Measurements from ENCODE around the gene RTN4R. TPM values are rescaled to one million over a fixed set of nuclear protein-coding genes. Genes with fewer than 3 reads are reported as not detected.

The RTN4R gene
- total and polyA plus RNA-seq, 2 experiments from 2014 or later: 10.6 to 38.4 TPM

DNA sequence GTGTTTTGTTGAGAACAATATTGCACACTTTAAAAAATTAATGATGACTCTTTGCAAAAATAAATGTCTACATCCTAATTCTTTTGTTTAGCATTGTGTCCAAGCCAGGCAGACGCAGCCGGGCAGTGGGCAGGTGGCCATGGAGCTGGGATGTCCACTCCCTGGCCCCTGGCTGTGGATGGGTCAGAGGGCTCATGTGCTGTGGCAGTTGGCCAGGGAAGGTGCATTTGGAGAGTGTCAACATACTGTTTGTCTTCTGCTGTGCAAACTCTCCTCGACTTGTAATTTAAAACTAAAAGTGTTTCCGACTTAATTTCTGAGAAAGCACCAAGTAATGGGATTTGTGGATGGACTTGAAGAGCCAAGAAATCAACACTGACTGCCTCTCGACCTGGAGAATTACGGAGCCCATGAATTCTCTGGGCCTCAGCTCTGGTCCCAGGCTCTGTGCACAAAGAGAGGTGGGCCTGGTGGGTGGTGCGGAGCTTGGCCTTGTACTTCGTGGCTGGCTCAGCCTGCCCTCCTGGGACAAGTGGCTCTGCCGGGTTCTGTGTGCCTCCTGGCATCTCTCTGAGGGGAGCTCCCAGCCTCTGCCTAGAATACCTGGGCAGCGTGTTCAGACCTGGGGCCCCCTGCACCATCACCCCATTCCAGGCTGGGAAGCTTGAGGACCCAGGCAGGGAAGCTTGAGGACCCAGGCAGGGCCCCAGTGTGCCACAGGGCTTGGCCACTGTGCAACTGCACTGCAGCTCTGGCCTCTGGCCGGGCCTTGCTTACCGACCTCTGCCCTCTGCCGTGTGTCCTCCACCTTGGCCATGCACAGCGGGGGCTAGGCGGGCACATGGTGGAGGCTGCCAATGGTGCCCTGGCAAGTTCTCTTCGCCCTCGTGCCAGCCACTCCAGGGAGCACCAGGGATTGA, 46.4 kb downstream of the RTN4R start:
- Histone ChIP-seq H3K4me3 (no peak overlapping the region), H3K4me2 (no peak overlapping the region), H3F3A (replicated peaks; ENCODE audit: low read depth) (peaks cover 13% of the 10 kb centered on the region; the same call in 1 of the 2 replicates), H3K4me1 (ENCODE audit: insufficient read depth) (no peaks in the 10 kb centered on the region), H3K27me3 (ENCODE audit: insufficient read depth) (no peaks in the 10 kb centered on the region), H3K36me3 (ENCODE audit: insufficient read depth) (no peaks in the 10 kb centered on the region), H3K79me2 (replicated peaks; ENCODE audit: insufficient read depth) (no peaks in the 10 kb centered on the region), H3K27ac (ENCODE audit: low read depth) (no peak overlapping the region), H2AFZ (no peak overlapping the region), H3K9me2 (ENCODE audit: insufficient read depth) (no peaks in the 10 kb centered on the region), H4K20me1 (replicated peaks; ENCODE audit: insufficient read depth) (no peaks in the 10 kb centered on the region)
- no peak for ATAC-seq
- no peaks in the 10 kb centered on the region; the same call in 2 of the 3 replicates for H3K36me3 Mint-ChIP-seq (ENCODE audit: low read depth)
- peaks cover 2% of the 10 kb centered on the region for H3K4me1 Mint-ChIP-seq
- no peak overlapping the region for H3K4me3 Mint-ChIP-seq
- no peak for TF ChIP-seq EZH2phosphoT487 (IDR thresholded peaks at IDR 0.05; ENCODE audit: unreplicated experiment)
- TF ChIP-seq STAT1 (IDR thresholded peaks at IDR 0.05; ENCODE audit: unreplicated experiment): no peak
- no peak for TF ChIP-seq ZNF114 (CRISPR knock-in tag; IDR thresholded peaks at IDR 0.05)
- no peak for TF ChIP-seq EZH2 (IDR thresholded peaks at IDR 0.05; ENCODE audit: low read depth, unreplicated experiment)
- no peak for TF ChIP-seq NANOG (IDR thresholded peaks at IDR 0.05; ENCODE audit: borderline replicate concordance)
- TF ChIP-seq, protein P1, sequence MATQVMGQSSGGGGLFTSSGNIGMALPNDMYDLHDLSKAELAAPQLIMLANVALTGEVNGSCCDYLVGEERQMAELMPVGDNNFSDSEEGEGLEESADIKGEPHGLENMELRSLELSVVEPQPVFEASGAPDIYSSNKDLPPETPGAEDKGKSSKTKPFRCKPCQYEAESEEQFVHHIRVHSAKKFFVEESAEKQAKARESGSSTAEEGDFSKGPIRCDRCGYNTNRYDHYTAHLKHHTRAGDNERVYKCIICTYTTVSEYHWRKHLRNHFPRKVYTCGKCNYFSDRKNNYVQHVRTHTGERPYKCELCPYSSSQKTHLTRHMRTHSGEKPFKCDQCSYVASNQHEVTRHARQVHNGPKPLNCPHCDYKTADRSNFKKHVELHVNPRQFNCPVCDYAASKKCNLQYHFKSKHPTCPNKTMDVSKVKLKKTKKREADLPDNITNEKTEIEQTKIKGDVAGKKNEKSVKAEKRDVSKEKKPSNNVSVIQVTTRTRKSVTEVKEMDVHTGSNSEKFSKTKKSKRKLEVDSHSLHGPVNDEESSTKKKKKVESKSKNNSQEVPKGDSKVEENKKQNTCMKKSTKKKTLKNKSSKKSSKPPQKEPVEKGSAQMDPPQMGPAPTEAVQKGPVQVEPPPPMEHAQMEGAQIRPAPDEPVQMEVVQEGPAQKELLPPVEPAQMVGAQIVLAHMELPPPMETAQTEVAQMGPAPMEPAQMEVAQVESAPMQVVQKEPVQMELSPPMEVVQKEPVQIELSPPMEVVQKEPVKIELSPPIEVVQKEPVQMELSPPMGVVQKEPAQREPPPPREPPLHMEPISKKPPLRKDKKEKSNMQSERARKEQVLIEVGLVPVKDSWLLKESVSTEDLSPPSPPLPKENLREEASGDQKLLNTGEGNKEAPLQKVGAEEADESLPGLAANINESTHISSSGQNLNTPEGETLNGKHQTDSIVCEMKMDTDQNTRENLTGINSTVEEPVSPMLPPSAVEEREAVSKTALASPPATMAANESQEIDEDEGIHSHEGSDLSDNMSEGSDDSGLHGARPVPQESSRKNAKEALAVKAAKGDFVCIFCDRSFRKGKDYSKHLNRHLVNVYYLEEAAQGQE (IDR thresholded peaks at IDR 0.05; ENCODE audit: unreplicated experiment): no peak
- TF ChIP-seq, protein P2, sequence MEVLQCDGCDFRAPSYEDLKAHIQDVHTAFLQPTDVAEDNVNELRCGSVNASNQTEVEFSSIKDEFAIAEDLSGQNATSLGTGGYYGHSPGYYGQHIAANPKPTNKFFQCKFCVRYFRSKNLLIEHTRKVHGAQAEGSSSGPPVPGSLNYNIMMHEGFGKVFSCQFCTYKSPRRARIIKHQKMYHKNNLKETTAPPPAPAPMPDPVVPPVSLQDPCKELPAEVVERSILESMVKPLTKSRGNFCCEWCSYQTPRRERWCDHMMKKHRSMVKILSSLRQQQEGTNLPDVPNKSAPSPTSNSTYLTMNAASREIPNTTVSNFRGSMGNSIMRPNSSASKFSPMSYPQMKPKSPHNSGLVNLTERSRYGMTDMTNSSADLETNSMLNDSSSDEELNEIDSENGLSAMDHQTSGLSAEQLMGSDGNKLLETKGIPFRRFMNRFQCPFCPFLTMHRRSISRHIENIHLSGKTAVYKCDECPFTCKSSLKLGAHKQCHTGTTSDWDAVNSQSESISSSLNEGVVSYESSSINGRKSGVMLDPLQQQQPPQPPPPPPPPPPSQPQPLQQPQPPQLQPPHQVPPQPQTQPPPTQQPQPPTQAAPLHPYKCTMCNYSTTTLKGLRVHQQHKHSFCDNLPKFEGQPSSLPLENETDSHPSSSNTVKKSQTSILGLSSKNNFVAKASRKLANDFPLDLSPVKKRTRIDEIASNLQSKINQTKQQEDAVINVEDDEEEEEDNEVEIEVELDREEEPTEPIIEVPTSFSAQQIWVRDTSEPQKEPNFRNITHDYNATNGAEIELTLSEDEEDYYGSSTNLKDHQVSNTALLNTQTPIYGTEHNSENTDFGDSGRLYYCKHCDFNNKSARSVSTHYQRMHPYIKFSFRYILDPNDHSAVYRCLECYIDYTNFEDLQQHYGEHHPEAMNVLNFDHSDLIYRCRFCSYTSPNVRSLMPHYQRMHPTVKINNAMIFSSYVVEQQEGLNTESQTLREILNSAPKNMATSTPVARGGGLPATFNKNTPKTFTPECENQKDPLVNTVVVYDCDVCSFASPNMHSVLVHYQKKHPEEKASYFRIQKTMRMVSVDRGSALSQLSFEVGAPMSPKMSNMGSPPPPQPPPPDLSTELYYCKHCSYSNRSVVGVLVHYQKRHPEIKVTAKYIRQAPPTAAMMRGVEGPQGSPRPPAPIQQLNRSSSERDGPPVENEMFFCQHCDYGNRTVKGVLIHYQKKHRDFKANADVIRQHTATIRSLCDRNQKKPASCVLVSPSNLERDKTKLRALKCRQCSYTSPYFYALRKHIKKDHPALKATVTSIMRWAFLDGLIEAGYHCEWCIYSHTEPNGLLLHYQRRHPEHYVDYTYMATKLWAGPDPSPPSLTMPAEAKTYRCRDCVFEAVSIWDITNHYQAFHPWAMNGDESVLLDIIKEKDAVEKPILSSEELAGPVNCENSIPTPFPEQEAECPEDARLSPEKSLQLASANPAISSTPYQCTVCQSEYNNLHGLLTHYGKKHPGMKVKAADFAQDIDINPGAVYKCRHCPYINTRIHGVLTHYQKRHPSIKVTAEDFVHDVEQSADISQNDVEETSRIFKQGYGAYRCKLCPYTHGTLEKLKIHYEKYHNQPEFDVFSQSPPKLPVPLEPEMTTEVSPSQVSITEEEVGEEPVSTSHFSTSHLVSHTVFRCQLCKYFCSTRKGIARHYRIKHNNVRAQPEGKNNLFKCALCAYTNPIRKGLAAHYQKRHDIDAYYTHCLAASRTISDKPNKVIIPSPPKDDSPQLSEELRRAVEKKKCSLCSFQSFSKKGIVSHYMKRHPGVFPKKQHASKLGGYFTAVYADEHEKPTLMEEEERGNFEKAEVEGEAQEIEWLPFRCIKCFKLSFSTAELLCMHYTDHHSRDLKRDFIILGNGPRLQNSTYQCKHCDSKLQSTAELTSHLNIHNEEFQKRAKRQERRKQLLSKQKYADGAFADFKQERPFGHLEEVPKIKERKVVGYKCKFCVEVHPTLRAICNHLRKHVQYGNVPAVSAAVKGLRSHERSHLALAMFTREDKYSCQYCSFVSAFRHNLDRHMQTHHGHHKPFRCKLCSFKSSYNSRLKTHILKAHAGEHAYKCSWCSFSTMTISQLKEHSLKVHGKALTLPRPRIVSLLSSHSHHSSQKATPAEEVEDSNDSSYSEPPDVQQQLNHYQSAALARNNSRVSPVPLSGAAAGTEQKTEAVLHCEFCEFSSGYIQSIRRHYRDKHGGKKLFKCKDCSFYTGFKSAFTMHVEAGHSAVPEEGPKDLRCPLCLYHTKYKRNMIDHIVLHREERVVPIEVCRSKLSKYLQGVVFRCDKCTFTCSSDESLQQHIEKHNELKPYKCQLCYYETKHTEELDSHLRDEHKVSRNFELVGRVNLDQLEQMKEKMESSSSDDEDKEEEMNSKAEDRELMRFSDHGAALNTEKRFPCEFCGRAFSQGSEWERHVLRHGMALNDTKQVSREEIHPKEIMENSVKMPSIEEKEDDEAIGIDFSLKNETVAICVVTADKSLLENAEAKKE (CRISPR knock-in tag; IDR thresholded peaks at IDR 0.05): no peak
- TF ChIP-seq JUNB (IDR thresholded peaks at IDR 0.05; ENCODE audit: unreplicated experiment): no peak
- TF ChIP-seq POLR2AphosphoS5 (IDR thresholded peaks at IDR 0.05; ENCODE audit: low read depth): no peak
- TF ChIP-seq ZNF331 (CRISPR knock-in tag; IDR thresholded peaks at IDR 0.05; ENCODE audit: low read depth): no peak
- TF ChIP-seq CREB1 (CRISPR knock-in tag; IDR thresholded peaks at IDR 0.05; ENCODE audit: low read depth): no peak
- TF ChIP-seq ETS1 (IDR thresholded peaks at IDR 0.05): no peak
- TF ChIP-seq, protein P3, sequence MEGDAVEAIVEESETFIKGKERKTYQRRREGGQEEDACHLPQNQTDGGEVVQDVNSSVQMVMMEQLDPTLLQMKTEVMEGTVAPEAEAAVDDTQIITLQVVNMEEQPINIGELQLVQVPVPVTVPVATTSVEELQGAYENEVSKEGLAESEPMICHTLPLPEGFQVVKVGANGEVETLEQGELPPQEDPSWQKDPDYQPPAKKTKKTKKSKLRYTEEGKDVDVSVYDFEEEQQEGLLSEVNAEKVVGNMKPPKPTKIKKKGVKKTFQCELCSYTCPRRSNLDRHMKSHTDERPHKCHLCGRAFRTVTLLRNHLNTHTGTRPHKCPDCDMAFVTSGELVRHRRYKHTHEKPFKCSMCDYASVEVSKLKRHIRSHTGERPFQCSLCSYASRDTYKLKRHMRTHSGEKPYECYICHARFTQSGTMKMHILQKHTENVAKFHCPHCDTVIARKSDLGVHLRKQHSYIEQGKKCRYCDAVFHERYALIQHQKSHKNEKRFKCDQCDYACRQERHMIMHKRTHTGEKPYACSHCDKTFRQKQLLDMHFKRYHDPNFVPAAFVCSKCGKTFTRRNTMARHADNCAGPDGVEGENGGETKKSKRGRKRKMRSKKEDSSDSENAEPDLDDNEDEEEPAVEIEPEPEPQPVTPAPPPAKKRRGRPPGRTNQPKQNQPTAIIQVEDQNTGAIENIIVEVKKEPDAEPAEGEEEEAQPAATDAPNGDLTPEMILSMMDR (conservative IDR thresholded peaks at IDR 0.05; ENCODE audit: low read depth in 2 of 2): no peak
- H3K9me3 Mint-ChIP-seq: peaks cover 11% of the 10 kb centered on the region
- DNase-seq (ENCODE audit: low spot score): no peak
- H3K27ac Mint-ChIP-seq: no peak overlapping the region; the same call in 1 of the 2 replicates
- peaks cover 13% of the 10 kb centered on the region for H3K27me3 Mint-ChIP-seq (ENCODE audit: insufficient read depth, low read depth, poor library complexity)
